Hepatocyte (in vitro differentiated cells): ENCODE measurements around the gene RPTOR. TPM values are rescaled to one million over a fixed set of nuclear protein-coding genes. Genes with fewer than 3 reads are reported as not detected.

Experiments used
- DNase-seq: peaks from one replicate; pipeline ENCODE4 v3.0.0-alpha.2; 2016; ENCODE audit warnings: low spot score
- H2AFZ ChIP-seq: fragments of 200-600 bp; sonication (generic); 2 replicates; pipeline ENCODE4 v1.6.0; 2016; ENCODE audit warnings: antibody characterized with exemption, mild to moderate bottlenecking
- H3K27ac ChIP-seq: fragments of 200-600 bp; sonication (generic); 2 replicates; pipeline ENCODE4 v1.5.1; 2016; ENCODE audit warnings: mild to moderate bottlenecking
- H3K27me3 ChIP-seq: fragments of 200-600 bp; sonication (generic); 2 replicates; pipeline ENCODE4 v1.6.1; 2016
- H3K36me3 ChIP-seq: fragments of 200-600 bp; sonication (generic); replicated peaks from 2 replicates; pipeline ENCODE4 v1.5.1; 2016; ENCODE audit warnings: low read depth; ENCODE audit not compliant: insufficient read depth
- H3K4me1 ChIP-seq: fragments of 200-600 bp; sonication (generic); 2 replicates; pipeline ENCODE4 v1.5.1; 2016; ENCODE audit warnings: mild to moderate bottlenecking, moderate library complexity; ENCODE audit not compliant: insufficient read depth
- H3K4me2 ChIP-seq: fragments of 200-600 bp; sonication (generic); 2 replicates; pipeline ENCODE4 v1.6.0; 2016
- H3K4me3 ChIP-seq: fragments of 200-600 bp; sonication (generic); 2 replicates; pipeline ENCODE4 v1.5.1; 2016; ENCODE audit warnings: mild to moderate bottlenecking
- H3K79me2 ChIP-seq: fragments of 200-600 bp; sonication (generic); 2 replicates; pipeline ENCODE4 v1.6.0; 2017; ENCODE audit warnings: mild to moderate bottlenecking
- H3K9me2 ChIP-seq: fragments of 200-600 bp; sonication (generic); replicated peaks from 2 replicates; pipeline ENCODE4 v1.6.0; 2017; ENCODE audit warnings: mild to moderate bottlenecking; ENCODE audit not compliant: insufficient read depth
- H3K9me3 ChIP-seq: fragments of 200-600 bp; sonication (generic); 2 replicates; pipeline ENCODE4 v1.5.1; 2016; ENCODE audit warnings: low read depth, mild to moderate bottlenecking
- H4K20me1 ChIP-seq: fragments of 200-600 bp; sonication (generic); 2 replicates; pipeline ENCODE4 v1.6.0; 2016; ENCODE audit warnings: mild to moderate bottlenecking; ENCODE audit not compliant: insufficient read depth, poor library complexity, severe bottlenecking
- EZH2 ChIP-seq: fragments of 200-600 bp; sonication (generic); IDR thresholded peaks from 2 replicates; pipeline ENCODE4 v1.6.1; 2016; ENCODE audit warnings: antibody characterized with exemption, mild to moderate bottlenecking, borderline replicate concordance
- EZH2phosphoT487 ChIP-seq: fragments of 200-600 bp; sonication (generic); IDR thresholded peaks from one replicate; pipeline ENCODE4 v1.6.1; 2018; ENCODE audit warnings: antibody characterized with exemption, mild to moderate bottlenecking, low read depth, moderate library complexity; ENCODE audit not compliant: unreplicated experiment, severe bottlenecking
- WGBS: methylation state at CpG from one replicate; pipeline ENCODE4 v1.1.6; 2016; ENCODE audit warnings: low lambda C conversion rate; ENCODE audit errors: missing lambda C conversion rate; 5-methylcytosine and 5-hydroxymethylcytosine counted together
- polyA plus RNA-seq: library from polyadenylated mRNA; unstranded; fragments of >200 nt; fragmentation: Nextera tagmentation; extraction: Ambion mirVana; gene quantifications from 2 replicates; pipeline ENCODE4 v1.2.1, GENCODE V29; 2016
- total RNA-seq: library from RNA; depleted of rRNA; stranded (reverse); fragments of >200 nt; gene quantifications from 2 replicates; pipeline ENCODE4 v1.2.3, GENCODE V29; 2014
- TF ChIP-seq, protein P1 (sequence below): fragments of 200-600 bp; sonication (generic); IDR thresholded peaks from 2 replicates; pipeline ENCODE4 v1.5.1; 2016; ENCODE audit warnings: antibody characterized with exemption, mild to moderate bottlenecking; ENCODE audit not compliant: poor library complexity

RPTOR gene
- total and polyA plus RNA-seq, 2 experiments from 2014 or later, result 14.1 to 20.6 TPM

DNA sequence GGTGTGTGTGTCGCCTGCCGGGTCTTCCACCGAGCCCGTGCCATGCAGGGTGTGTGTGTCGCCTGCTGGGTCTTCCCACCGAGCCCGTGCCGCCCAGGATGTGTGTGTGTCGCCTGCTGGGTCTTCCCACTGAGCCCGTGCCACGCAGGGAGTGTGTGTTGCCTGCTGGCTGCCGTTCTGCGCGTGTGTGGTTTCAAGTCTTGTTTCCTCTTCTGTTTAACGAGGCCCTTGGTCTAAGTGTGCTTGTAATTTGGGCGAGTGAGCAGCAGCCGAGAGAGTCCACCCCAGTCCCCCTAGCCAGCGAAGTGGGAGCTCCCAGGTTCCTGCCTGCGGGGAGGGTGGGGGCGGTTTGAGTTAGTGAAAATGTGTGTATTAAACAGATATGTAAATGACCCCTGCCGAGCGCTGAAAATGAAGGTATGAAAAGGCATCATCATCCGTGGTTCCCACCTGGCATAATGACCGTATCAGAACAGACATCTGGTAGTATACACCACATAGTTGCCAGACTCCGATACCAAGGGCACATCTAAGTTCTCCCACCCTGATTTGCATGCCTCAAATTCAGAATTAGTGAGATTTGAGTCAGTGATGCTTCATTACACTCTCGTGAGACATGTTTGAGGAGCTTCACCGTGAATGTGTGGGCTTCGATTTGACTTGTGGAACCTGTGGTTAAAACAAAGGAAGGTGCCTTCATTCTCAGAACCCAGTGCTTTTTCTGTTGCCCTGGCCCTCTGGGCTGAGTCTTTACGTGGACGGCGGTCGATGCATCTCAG lies 332.5 kb downstream of the RPTOR start:
- no peaks in the 10 kb centered on the region for H3K9me2 ChIP-seq
- no peak overlapping the region for H2AFZ ChIP-seq
- H3K9me3 ChIP-seq, result no peaks in the 10 kb centered on the region
- no peak overlapping the region for H3K4me3 ChIP-seq
- H3K27me3 ChIP-seq, result no peaks in the 10 kb centered on the region
- H3K79me2 ChIP-seq, result no peaks in the 10 kb centered on the region
- TF ChIP-seq, protein P1, sequence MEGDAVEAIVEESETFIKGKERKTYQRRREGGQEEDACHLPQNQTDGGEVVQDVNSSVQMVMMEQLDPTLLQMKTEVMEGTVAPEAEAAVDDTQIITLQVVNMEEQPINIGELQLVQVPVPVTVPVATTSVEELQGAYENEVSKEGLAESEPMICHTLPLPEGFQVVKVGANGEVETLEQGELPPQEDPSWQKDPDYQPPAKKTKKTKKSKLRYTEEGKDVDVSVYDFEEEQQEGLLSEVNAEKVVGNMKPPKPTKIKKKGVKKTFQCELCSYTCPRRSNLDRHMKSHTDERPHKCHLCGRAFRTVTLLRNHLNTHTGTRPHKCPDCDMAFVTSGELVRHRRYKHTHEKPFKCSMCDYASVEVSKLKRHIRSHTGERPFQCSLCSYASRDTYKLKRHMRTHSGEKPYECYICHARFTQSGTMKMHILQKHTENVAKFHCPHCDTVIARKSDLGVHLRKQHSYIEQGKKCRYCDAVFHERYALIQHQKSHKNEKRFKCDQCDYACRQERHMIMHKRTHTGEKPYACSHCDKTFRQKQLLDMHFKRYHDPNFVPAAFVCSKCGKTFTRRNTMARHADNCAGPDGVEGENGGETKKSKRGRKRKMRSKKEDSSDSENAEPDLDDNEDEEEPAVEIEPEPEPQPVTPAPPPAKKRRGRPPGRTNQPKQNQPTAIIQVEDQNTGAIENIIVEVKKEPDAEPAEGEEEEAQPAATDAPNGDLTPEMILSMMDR, result no peak
- no peak for TF ChIP-seq EZH2phosphoT487
- TF ChIP-seq EZH2, result no peak
- H3K36me3 ChIP-seq, result no peaks in the 10 kb centered on the region
- H3K4me1 ChIP-seq, result no peaks in the 10 kb centered on the region
- 91% methylated on average over 28 of the region's 32 CpGs for WGBS
- no peak overlapping the region for H3K27ac ChIP-seq
- no peaks in the 10 kb centered on the region for H4K20me1 ChIP-seq
- no peak overlapping the region for H3K4me2 ChIP-seq
- DNase-seq, result no peak

DNA sequence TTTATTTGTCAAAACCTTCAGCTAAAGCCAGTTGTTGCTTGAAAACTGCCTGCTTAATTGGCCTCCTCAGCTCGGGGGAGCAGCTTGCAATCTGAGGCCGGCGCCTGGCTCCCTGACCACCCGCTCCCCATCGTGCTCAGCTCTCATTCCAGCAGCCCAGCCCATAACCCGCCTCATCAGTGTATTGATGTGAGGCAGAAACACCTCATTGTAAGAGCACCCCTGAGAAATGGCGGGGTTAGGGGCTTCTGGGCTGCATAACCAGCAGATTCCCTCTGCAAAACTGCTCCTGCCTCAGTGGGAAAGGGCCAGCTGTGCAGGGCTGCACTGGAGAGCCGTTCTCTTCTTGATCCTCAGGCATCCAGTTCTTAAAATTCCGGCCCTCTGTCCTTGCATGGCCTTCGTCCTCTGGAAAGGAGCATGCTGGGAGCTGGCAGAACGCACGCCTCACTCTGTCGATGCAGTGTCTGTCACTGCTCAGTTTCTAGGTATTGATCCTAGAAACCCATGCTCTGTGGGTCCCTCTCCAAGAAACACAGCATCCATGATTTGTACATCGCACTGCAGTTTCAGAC lies 333.2 kb downstream of the RPTOR start:
- Histone ChIP-seq H3K9me2 (no peaks in the 10 kb centered on the region), H3K4me1 (no peaks in the 10 kb centered on the region), H3K27ac (no peak overlapping the region), H3K4me2 (no peak overlapping the region), H3K27me3 (no peaks in the 10 kb centered on the region), H3K79me2 (no peaks in the 10 kb centered on the region), H3K4me3 (no peak overlapping the region), H4K20me1 (no peaks in the 10 kb centered on the region), H3K9me3 (no peaks in the 10 kb centered on the region), H2AFZ (no peak overlapping the region), H3K36me3 (no peaks in the 10 kb centered on the region)
- DNase-seq, result no peak
- WGBS, result 93% methylated on average over 14 of the region's 14 CpGs
- TF ChIP-seq, protein P1, result no peak
- TF ChIP-seq EZH2phosphoT487 (no peak), EZH2 (no peak)

DNA sequence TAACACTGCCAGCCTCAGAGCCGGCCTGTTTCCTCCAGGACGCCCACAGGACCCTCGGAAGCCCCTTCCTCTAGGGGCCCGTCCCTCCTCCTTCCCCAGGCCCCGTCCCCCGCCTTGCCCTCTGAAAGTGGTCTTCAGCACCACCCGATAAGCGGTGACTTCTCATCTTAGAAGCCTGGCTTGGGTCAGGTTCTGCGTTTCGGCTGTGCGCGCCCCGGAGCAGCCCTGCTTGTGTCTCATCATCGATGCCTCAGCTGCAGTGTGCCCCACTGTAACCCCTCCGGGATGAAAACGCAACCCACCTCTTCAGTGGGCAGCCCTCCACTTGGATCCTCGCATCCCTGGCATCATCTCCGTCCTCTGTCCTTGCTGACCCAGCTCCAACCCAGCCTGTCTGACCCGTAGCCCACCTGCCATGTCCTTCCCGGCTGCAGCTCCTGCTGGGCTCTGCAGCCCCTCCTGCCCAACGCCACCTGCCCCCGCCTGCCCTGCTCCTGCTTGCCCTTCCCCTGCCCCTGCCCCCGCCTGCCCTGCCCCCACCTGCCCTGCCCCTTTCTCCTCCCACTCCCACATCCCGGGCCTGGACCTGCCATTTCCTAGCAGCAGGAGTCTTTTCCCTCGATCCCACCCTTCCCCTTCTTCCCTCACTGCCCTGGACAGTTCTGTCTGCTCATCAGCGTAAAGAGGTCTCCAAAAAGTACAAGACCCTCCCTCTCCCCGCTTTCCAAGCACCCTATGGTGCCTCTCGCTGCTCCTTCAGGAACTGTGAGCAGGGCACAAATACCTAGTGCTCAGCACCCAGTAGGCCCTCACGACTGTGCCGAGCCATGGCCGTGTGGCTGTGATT lies 334.5 kb downstream of the RPTOR start:
- no peak overlapping the region for H3K4me3 ChIP-seq

More for the DNA sequence above, 334.5 kb downstream of the RPTOR start:
- Histone ChIP-seq H4K20me1 (no peaks in the 10 kb centered on the region), H3K4me1 (no peaks in the 10 kb centered on the region), H3K79me2 (no peaks in the 10 kb centered on the region), H3K27ac (no peak overlapping the region), H2AFZ (no peak overlapping the region), H3K27me3 (no peaks in the 10 kb centered on the region), H3K36me3 (no peaks in the 10 kb centered on the region), H3K4me2 (no peak overlapping the region), H3K9me2 (no peaks in the 10 kb centered on the region), H3K9me3 (no peaks in the 10 kb centered on the region)
- 86% methylated on average over 27 of the region's 31 CpGs for WGBS
- TF ChIP-seq, protein P1, result no peak
- no peak for TF ChIP-seq EZH2
- TF ChIP-seq EZH2phosphoT487, result no peak
- DNase-seq, result no peak
